ENCODE measurements around the gene CRYL1. TPM values are rescaled to one million over a fixed set of nuclear protein-coding genes. Genes with fewer than 3 reads are reported as not detected.

The CRYL1 gene
- total RNA-seq, 3 donors from 2014 or later (not counting 1 experiment from before 2014, with no cell fraction given): 13.4 to 15.8 (median 14.9) TPM

- H3K36me3 Mint-ChIP-seq: no peaks in the 10 kb centered on the region
- intact Hi-C loops (cut with micrococcal nuclease): no loop called here
- no peak for TF ChIP-seq CTCF (IDR thresholded peaks at IDR 0.05)
- Histone ChIP-seq H3K36me3 (ENCODE audit: control insufficient read depth, insufficient read depth, low read length) (peaks cover 2% of the 10 kb centered on the region), H3K27me3 (ENCODE audit: control insufficient read depth, insufficient read depth, low read length) (no peaks in the 10 kb centered on the region), H3K4me3 (ENCODE audit: low read length) (no peak overlapping the region), H3K9me3 (ENCODE audit: control insufficient read depth, insufficient read depth, low read length) (no peaks in the 10 kb centered on the region), H3K4me1 (ENCODE audit: control insufficient read depth, insufficient read depth, low read length) (peaks cover 10% of the 10 kb centered on the region), H3K27ac (ENCODE audit: low read length) (no peak overlapping the region)
- 96% methylated on average over 10 of the region's 10 CpGs for whole genome bisulfite sequencing (ENCODE audit: insufficient coverage)
- no peak for DNase-seq
- ATAC-seq: no peak
- peaks cover 7 to 10% of the 10 kb centered on the region in 2 donors for H3K4me1 Mint-ChIP-seq
- no peaks in the 10 kb centered on the region for H3K9me3 Mint-ChIP-seq
- no peaks in the 10 kb centered on the region for H3K27me3 Mint-ChIP-seq (ENCODE audit: low read depth in 2 of 2)
- no peak overlapping the region for H3K4me3 Mint-ChIP-seq
- no peak overlapping the region for H3K27ac Mint-ChIP-seq
These were observed 121.8 kb downstream of the CRYL1 start for GRCh38 chr13:20403826-20404225.

GRCh38 chr13:20402881-20403280 lies 122.8 kb downstream of the CRYL1 start:
- intact Hi-C loops (cut with micrococcal nuclease): no loop called here
- Mint-ChIP-seq H3K27ac (no peak overlapping the region), H3K9me3 (no peaks in the 10 kb centered on the region), H3K36me3 (no peaks in the 10 kb centered on the region), H3K4me3 (no peak overlapping the region), H3K4me1 (peaks cover 7 to 10% of the 10 kb centered on the region in 2 donors), H3K27me3 (ENCODE audit: low read depth in 2 of 2) (no peaks in the 10 kb centered on the region)
- DNase-seq (no peak), ATAC-seq (no peak)
- Histone ChIP-seq H3K27me3 (ENCODE audit: control insufficient read depth, insufficient read depth, low read length) (no peaks in the 10 kb centered on the region), H3K4me1 (ENCODE audit: control insufficient read depth, insufficient read depth, low read length) (peaks cover 10% of the 10 kb centered on the region), H3K36me3 (ENCODE audit: control insufficient read depth, insufficient read depth, low read length) (peaks cover 2% of the 10 kb centered on the region), H3K4me3 (ENCODE audit: low read length) (no peak overlapping the region), H3K27ac (ENCODE audit: low read length) (no peak overlapping the region), H3K9me3 (ENCODE audit: control insufficient read depth, insufficient read depth, low read length) (no peaks in the 10 kb centered on the region)
- TF ChIP-seq CTCF (IDR thresholded peaks at IDR 0.05): no peak
- WGBS (ENCODE audit: insufficient coverage): 78% methylated on average over 5 of the region's 5 CpGs

- Histone ChIP-seq H3K4me3 (ENCODE audit: low read length) (no peak overlapping the region), H3K36me3 (ENCODE audit: control insufficient read depth, insufficient read depth, low read length) (peaks cover 2% of the 10 kb centered on the region), H3K27ac (ENCODE audit: low read length) (no peak overlapping the region), H3K9me3 (ENCODE audit: control insufficient read depth, insufficient read depth, low read length) (no peaks in the 10 kb centered on the region), H3K27me3 (ENCODE audit: control insufficient read depth, insufficient read depth, low read length) (no peaks in the 10 kb centered on the region), H3K4me1 (ENCODE audit: control insufficient read depth, insufficient read depth, low read length) (peaks cover 10% of the 10 kb centered on the region)
- DNase-seq (no peak), ATAC-seq (no peak)
- Mint-ChIP-seq H3K36me3 (no peaks in the 10 kb centered on the region), H3K27me3 (ENCODE audit: low read depth in 2 of 2) (no peaks in the 10 kb centered on the region), H3K9me3 (no peaks in the 10 kb centered on the region), H3K4me3 (no peak overlapping the region), H3K27ac (no peak overlapping the region), H3K4me1 (peaks cover 7 to 10% of the 10 kb centered on the region in 2 donors)
- whole genome bisulfite sequencing (ENCODE audit: insufficient coverage): 68% methylated on average over 21 of the region's 21 CpGs
- no peak for TF ChIP-seq CTCF (IDR thresholded peaks at IDR 0.05)
- intact Hi-C loops (cut with micrococcal nuclease): no loop called here
These were observed 123.5 kb downstream of the CRYL1 start for GRCh38 chr13:20401931-20402856.

Data from natural killer cell (primary cell).